Breast epithelium (tissue), 3 donors: ENCODE results near the gene PKLR.

Source experiments
- CTCF ChIP-seq, 3 donors: fragments of 450-650 bp; IDR thresholded peaks; one replicate each; pipeline ENCODE4 v1.5.1; 2016 to 2017; ENCODE audit warnings: antibody characterized with exemption in 3 of 3, mild to moderate bottlenecking in 3 of 3, moderate library complexity in 3 of 3
- POLR2A ChIP-seq: fragments of 450-650 bp; IDR thresholded peaks from one replicate; pipeline ENCODE4 v1.6.1; 2016; ENCODE audit warnings: antibody characterized with exemption, mild to moderate bottlenecking, moderate library complexity

- TF ChIP-seq CTCF (IDR thresholded peaks at IDR 0.05) (no peak), POLR2A (no peak)
Observed at GRCh38 chr1:155268630-155269029, 32.6 kb downstream of the PKLR start.
